ENCODE results near the gene MALSU1.

The MALSU1 gene

DNA sequence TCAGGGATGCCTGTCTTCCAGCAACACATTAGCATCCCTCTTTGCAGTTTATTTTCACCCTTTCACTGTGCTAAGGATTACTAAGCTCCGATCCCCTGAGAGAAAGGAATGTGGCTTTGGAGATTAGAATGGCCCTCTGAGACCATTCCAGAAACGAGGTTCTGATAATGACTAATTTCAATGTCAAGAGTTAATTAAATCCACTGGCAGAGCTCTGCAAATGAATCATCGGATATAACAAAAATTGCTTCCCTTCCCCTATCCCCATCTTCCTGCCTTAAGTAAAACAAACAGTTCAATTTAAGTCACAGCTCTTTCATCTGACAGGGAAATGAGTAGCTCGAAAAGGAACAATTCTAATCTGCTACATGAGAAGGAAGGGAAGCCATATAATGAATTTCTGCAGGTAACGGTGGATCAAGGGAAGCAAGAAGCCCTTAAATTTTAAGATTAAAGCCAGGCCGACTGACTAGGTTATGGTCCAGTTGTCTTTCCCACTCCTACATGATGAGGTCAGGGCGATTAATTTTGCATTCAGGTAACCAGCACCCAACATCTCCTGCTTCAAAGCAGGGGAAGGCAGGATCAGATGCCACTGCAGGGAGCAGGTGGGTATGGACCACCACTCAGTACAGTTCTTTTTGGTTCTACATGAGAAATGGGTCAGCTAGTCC, 50.5 kb downstream of the MALSU1 start:
- TF ChIP-seq CTCF (conservative IDR thresholded peaks at IDR 0.05; ENCODE audit: low read depth, low read length): no peak
- DNase-seq (ENCODE audit: low read depth): peak; percentile 86
- H3K4me3 ChIP-seq (ENCODE audit: low read length): no peak overlapping the region

- H3K4me3 ChIP-seq (ENCODE audit: low read length): no peak overlapping the region
- no peak for DNase-seq (ENCODE audit: low read depth)
- TF ChIP-seq CTCF (conservative IDR thresholded peaks at IDR 0.05; ENCODE audit: low read depth, low read length): no peak
Measured at GRCh38 chr7:23350466-23350865, 51.3 kb downstream of the MALSU1 start.

GRCh38 chr7:23353172-23353571, 54.0 kb downstream of the MALSU1 start:
- no peak for DNase-seq (ENCODE audit: low read depth)
- no peak overlapping the region for H3K4me3 ChIP-seq (ENCODE audit: low read length)
- no peak for TF ChIP-seq CTCF (conservative IDR thresholded peaks at IDR 0.05; ENCODE audit: low read depth, low read length)

GRCh38 chr7:23356168-23356567, 57.0 kb downstream of the MALSU1 start:
- TF ChIP-seq CTCF (conservative IDR thresholded peaks at IDR 0.05; ENCODE audit: low read depth, low read length): no peak
- H3K4me3 ChIP-seq (ENCODE audit: low read length): no peak overlapping the region
- DNase-seq (ENCODE audit: low read depth): no peak

GRCh38 chr7:23356726-23357125, 57.6 kb downstream of the MALSU1 start:
- H3K4me3 ChIP-seq (ENCODE audit: low read length): no peak overlapping the region
- no peak for TF ChIP-seq CTCF (conservative IDR thresholded peaks at IDR 0.05; ENCODE audit: low read depth, low read length)
- no peak for DNase-seq (ENCODE audit: low read depth)

- H3K4me3 ChIP-seq (ENCODE audit: low read length): no peak overlapping the region
- TF ChIP-seq CTCF (conservative IDR thresholded peaks at IDR 0.05; ENCODE audit: low read depth, low read length): peak; percentile 28
- no peak for DNase-seq (ENCODE audit: low read depth)
Measured at GRCh38 chr7:23357190-23358093, 58.3 kb downstream of the MALSU1 start.

All from retinal pigment epithelial cell (primary cell).